ENCODE results near the gene SMARCB1.
"Not testable (repeated sequence)": the region's sequence is repeated elsewhere in the genome, so short reads cannot be mapped to it uniquely, and the experiment has no call there.

SMARCB1 gene

DNA sequence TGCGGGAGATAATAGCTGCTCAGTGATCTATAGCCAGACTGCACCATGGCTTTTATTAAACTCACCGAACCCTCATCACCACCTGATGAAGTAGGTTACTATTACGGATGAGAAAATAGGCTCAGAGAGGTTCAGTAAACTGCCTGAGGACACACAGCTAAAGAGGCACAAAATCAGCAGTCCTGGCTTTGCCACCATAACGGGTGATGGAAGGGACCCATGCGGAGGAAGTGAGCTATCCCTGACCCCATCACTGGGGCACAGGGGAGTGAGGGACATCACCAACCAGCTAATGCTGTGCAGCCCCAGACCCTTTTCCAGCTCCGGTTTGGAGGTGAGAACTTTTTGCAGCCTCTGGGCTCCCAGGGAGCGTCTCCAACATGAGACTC is 59.3 kb downstream of the SMARCB1 start:
- peak; percentile 33 for DNase-seq (ENCODE audit: low spot score)

- no peak for DNase-seq (ENCODE audit: low spot score)
These were observed 60.6 kb downstream of the SMARCB1 start for GRCh38 chr22:23847310-23847920.

DNA sequence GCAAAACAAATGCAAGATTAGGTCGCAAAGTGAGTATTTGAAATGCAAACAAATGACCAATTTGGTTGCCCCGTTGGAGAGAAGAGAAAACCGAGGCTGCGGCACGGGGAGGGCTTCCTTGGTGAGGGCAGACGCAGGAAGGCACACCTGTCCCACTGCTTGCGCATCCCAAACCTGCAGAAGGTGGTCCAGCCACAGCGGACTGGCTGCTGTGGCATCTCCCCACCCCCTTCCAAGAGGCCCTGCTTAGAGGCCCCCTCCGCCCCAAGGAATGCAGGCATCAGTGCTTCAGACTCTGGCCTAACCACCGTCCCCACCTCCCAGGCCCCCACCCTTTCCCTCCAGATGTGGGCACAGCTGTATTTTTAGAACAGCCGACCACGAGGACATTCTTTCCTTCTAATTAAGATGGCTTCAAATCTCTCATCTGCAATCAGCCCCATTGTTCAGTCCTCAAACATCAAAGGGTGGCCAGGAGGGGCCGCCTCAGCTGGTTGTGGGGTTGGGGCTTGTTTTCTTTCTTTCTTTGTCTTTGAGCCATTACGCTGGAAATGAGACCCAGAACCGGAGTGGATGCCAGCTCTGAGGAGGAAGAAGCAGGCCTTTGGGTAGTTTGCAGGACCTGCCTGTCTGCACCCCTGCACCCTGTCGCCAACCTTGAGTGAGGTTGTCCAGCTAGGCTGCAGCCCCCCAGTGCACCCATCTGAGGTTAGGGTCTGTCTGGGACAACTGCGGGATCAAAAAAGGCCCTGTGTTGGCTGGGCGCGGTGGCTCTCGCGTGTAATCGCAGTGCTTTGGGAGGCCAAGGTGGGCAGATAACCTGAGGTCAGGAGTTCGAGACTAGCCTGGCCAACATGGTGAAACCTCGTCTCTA is 61.5 kb downstream of the SMARCB1 start:
- DNase-seq (ENCODE audit: low spot score), result peak; percentile 74

DNA sequence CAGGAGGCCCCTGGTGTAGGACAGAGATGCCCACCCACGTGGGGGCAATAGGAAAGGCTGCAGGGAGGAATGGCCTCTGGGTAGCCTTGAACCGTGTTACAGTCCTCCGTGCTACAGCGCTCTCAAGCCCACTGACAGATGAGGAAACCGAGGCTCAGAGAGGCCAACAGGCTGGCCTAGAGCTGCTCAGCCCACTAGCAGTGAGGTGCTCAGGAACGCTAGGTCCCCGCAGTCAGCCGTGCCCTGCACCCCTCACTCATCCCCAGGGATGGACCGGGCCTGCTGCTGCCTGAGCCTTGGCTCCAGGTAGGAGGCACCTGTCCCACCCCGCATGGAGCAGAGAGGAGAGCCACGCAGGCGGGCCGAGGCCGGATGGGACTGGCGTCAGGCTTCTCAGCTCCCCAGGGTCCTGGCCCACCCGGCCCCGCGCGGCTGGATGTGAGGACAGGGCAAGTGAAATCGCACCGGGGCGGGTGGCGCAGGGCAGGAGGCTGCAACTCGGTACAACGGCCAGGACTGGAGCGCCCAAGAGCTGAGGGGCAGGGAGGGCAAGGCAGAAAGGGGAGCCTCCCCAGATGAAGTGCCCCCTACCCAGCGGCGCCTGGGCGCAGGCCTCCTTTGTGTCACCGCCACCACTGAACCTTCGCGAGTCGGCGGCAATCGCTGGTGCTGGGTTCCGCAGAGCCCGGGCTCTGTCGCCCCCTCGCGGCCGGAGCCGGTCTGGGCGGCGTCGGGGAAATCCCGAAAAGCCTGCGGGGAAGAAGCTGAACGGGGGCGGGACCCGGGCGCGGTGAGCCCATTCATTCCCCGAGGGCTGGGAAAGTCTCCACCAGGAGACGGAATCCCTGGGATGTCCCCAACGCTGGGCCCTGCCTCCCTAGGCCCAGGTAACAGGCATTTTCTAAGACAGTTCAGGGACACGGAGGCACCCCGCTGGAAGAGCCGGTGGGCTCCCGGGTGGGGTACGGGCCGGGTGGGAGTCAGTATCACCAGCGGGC is 62.5 kb downstream of the SMARCB1 start:
- peak; percentile 84 for DNase-seq (ENCODE audit: low spot score)

DNA sequence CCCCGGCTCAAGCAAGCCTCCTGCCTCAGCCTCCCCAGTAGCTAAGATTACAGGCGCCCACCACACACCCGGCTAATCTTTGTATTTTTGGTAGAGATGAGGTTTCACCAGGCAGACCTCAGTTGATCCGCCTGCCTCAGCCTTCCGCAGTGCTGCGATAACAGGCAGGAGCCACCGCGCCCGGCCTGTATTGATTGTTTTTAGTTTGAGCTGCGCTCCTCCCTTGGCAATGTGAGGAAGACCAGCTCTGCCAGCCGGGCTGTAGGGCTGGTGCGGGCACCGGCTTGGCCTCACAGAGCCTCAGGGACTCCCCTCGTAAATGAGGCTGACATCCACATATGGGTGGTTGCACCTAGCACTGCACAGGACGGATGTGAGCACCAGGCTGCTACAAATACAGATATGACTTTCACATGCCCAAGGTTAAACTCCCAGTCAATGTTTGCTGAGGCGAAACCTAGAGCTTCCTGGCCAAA is 63.4 kb downstream of the SMARCB1 start:
- no peak for DNase-seq (ENCODE audit: low spot score)

DNA sequence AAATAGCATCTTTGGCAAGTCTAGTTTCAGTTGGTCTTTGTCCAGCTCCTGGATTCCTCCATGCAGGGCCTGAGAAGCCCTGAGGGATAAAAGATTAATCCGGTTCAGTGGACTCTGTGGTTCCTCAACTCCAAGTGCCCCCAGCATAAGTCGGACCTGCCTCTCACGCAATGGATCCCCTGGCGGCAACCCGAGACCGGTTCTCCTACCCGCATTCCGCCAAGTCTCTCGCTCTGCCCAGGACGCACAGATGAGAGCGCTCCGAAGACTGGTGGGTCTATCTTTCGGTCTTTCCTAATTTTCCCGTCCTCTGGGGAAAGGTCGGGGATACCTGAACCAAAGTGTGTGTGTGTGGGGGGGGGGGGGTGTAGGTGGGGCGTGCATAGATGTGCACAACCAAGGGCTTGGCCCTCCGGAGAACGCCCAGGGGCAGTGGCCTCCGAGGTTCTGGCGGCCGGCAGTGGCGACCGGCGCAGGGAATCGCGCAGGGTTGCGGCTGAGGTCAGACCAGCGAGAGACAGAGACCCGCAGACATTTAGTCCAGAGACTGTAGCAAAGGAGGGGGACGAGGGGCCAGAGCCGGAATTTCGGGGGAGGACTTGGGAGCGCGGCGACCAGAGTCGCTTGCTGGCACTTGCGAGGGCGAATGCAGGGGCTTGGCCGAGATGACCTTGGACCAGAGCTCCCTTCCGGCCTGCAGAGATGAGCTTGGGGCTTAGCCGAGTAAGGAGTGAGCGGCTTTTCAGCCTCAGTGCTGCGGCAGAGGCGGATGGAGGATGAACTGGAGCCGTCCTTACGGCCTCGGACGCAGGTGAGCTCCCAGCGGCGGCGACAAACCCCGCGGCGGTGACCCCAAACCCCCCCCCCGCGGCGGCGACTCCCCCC is 70.2 kb downstream of the SMARCB1 start:
- DNase-seq (ENCODE audit: low spot score), result peak; percentile 48

GRCh38 chr22:23857606-23858483 is 71.1 kb downstream of the SMARCB1 start, which contains the start of gene SLC2A11:
TSS of gene SLC2A11 (plus strand) at chr22:23857875. CDS start at chr22:23858000, 125 bp downstream.
- peak; percentile 99 for DNase-seq (ENCODE audit: low spot score)

- no peak for DNase-seq (ENCODE audit: low spot score)
These were observed 71.7 kb downstream of the SMARCB1 start for GRCh38 chr22:23858484-23858815.

- no peak for DNase-seq (ENCODE audit: low spot score)
These were observed 72.4 kb downstream of the SMARCB1 start for GRCh38 chr22:23859201-23859600.

GRCh38 chr22:23860187-23860586 is 73.4 kb downstream of the SMARCB1 start:
- not testable (repeated sequence) for DNase-seq (ENCODE audit: low spot score)

GRCh38 chr22:23862103-23862502 is 75.3 kb downstream of the SMARCB1 start:
- peak; percentile 73 for DNase-seq (ENCODE audit: low spot score)

GRCh38 chr22:23864499-23865154 is 77.9 kb downstream of the SMARCB1 start:
- not testable (repeated sequence) for DNase-seq (ENCODE audit: low spot score)

- DNase-seq (ENCODE audit: low spot score), result no peak
These were observed 81.8 kb downstream of the SMARCB1 start for GRCh38 chr22:23868580-23868979.

- no peak for DNase-seq (ENCODE audit: low spot score)
These were observed 88.1 kb downstream of the SMARCB1 start for GRCh38 chr22:23874871-23875270.

- no peak for DNase-seq (ENCODE audit: low spot score)
These were observed 89.0 kb downstream of the SMARCB1 start for GRCh38 chr22:23875801-23876200.

GRCh38 chr22:23877566-23877965 is 90.8 kb downstream of the SMARCB1 start:
- DNase-seq (ENCODE audit: low spot score), result no peak

- DNase-seq (ENCODE audit: low spot score), result no peak
These were observed 91.5 kb downstream of the SMARCB1 start for GRCh38 chr22:23878219-23878618.

- DNase-seq (ENCODE audit: low spot score), result no peak
These were observed 95.6 kb downstream of the SMARCB1 start for GRCh38 chr22:23882370-23882769.

- no peak for DNase-seq (ENCODE audit: low spot score)
These were observed 96.9 kb downstream of the SMARCB1 start for GRCh38 chr22:23883658-23884057.

DNA sequence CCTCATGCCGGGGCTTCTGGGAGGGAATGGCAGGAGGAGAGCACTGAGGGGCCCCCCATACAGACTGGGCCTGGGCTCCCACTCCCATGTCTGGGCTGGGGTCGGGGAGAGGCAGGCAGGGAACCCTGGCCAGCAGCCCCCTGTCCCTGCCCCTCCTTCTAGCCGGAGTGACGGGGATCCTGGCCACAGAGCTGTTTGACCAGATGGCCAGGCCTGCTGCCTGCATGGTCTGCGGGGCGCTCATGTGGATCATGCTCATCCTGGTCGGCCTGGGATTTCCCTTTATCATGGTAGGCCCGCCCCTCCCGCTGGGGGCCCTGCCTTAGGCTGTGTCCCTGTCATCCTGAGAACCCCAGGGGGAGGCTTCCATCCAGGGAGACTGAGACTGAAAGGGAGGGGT is 97.4 kb downstream of the SMARCB1 start:
- DNase-seq (ENCODE audit: low spot score), result no peak
